Measurements from ENCODE around the gene METTL25B.

The METTL25B gene

DNA sequence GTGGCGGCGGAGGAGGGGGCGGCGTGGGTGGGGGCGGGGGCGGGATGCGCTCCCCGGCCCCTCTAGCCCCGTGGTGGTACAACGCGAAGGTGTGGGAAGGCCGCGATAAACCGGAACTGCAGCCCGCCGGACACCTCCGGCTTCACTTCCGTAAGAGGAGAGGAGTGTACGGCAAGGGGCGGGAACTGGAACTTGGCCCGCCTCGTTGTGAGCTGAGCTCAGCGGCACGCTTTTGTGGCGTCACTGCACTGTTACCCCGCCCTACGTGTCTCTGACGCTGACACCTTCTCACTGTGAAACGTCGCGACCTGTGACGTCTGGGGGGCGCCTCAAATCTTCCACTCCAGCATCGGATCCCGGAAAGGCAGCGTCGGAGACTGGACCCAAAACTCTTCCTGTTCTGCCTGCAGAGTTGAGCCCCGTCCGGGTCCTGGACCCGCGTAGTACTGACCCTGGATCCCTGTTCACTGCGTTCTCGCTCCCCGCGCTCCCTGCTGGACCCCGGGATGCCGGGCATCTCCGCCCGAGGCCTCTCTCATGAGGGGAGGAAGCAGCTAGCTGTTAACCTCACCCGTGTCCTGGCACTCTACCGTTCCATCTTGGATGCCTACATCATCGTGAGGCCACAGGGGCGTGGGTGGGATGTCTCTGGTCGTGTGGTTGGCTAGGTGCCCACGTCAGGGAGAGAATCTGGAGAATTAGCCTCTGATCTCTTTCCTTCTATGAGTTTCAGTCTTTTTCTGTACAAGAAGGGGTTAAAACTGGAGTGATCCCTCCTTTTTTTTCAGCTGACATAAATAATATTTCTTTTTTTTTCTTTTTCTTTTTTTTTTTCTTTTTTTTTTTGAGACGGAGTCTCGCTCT lies 562 bp downstream of the METTL25B start, which contains the start of gene ISG20L2:
Gene ISG20L2 (minus strand): TSS at position 168 of the 864 bp plus-strand sequence. CDS start 1,114 bp downstream, outside the sequence.
- DNase-seq = peak; percentile 93 to 95

- no peak for DNase-seq
These were observed 5.8 kb downstream of the METTL25B start for GRCh38 chr1:156733989-156734584.

DNA sequence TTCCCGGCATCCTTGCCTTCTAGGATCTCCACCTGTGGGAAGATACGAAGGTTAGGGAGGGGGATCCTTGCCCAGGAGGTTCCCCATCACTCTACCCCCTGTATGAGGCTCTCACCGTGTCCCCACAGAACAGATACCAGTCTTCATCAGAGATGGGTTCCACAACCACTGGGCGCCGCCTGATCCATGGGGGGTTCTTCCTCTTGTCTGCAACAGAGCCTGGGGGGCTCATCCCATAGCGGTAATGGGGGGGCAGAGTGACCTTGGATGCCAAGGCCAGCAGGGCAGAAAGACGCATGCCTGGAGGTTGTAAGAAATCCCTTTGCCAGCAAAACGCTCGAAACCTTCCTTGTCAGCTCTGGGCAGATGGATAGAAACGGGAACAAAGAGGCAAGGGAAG lies 10.1 kb downstream of the METTL25B start:
- no peak for DNase-seq

GRCh38 chr1:156738916-156739315 lies 10.6 kb downstream of the METTL25B start:
- no peak for DNase-seq

GRCh38 chr1:156740237-156740740 lies 12.0 kb downstream of the METTL25B start:
- DNase-seq = no peak

DNA sequence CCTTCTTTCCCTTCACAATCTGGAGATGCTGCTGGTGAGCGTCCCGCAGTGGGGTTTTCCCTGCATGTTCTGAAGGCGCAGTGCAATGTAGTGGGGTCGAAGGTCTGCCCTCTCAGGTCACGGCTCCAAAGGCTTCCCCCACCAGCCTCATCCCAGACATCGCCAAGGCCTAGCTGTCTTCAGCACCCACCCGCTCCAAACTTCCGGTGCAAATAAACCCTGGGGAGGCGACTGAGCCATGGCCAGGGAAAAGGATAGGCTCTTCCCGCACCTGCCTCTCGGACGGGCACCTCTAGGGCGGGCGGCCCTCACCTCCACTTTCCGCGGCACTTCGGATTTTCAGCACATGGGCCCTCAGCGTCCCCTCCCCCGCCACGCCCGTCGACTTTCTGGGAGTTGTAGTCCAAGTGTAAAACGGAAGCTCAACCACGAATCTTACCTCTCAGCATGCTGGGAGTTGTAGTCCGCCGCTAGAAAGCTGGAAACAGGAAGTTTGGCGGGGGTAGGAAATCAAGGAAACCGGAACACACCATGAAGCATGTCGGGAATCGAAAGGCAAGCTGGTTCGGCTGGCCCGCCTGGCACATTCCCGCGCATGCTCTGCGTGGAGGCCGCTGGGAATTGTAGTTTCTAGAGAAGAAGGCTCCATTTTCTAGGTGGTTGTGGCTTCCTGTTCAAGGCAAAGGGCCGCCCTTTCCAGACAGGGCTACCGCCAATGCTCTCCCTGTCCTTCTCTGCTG lies 12.6 kb downstream of the METTL25B start, which contains the start of gene MRPL24:
Gene MRPL24 (minus strand): TSS at position 348 of the 740 bp plus-strand sequence. CDS start 2,384 bp downstream, outside the sequence.
- DNase-seq = peak; percentile 96

DNA sequence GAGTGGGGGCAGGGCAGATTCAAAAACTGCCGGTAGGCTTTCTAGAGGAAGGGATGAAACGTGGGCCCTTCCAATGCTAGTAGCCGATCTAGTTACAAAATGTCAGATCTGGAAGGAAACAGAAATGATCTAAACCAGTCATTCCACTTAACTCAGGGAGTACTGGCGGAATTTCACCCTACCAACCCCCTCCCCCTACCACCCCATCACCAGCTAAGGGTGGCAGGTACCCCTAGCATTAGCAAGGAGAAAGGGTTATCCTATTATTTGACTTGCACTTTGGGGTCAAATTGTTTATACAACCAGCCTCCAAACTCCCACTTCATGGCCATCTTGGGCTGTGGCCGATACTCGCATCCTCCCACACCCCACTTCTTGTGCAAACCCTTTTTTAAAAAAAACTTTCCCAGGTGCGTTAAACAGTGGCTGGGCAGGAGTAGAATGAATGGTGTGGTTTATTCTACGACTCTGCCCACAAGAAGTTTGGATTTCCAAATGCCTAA lies 13.3 kb downstream of the METTL25B start:
- no peak for DNase-seq

GRCh38 chr1:156742017-156742416 lies 13.7 kb downstream of the METTL25B start:
- DNase-seq = no peak

DNA sequence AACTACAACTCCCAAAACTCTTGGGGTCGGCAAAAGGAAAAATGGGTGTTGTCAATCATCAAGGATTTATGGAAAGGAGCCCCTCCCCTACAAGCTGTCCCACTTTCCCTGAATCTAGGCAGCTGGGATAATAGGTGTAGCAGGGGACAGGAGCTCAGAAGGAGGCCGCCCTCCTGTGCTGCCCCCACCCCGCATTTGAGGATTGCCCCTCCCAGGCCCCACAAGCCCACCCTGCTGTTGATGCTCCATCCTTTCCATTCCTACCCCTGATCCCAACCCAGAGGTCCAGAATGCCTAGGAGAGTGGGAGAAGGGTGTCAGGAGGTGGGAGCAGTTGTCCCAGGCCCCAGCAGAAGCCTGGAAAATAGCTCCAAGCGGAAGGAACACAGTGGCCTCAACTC lies 14.5 kb downstream of the METTL25B start:
- DNase-seq = no peak

DNA sequence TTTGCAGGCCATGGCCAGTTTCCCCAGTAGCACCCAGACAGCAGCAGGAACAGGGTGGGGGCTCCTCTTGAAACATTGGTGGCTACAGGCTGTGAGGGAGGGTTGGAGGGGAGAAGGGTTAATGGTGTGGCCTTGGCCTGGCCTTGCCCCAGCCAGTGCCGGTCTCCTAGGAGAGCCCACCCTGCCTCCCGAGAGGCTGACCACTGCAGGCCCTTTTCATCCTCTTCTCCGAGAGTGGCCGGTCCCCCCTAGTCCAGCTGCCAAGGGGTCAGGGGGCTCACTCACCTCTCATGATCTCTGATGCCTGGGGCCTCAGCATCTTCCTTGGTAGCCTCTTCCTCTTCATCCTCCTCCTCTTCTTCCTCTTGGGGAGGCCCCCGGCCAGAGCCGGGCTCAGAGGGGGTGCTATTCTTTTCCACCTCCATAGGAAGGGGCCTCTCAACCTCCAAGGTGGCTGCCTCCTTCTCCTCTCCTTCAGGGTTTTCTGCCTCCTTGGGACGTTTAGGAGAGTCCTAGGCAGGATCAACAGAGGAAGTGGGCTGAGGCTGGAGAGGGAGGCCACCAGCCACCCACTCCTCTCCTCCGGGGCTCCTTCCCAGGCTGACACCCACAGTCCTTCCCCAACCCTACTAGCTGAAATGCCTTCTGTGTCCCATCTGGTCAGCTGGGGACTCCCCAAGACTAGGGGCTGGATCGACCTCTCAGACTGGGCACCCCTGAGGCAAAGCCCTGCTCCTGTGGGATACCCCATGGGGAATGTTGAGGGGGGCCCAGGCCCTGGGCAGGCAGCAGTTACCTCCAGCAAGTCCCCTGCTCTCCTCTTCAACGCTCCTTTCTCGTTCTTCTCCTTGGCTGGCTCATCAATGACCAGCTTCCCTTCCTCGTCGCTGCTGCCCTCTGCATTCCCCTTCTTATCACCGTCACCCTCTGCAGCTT lies 15.4 kb downstream of the METTL25B start:
- no peak for DNase-seq

DNA sequence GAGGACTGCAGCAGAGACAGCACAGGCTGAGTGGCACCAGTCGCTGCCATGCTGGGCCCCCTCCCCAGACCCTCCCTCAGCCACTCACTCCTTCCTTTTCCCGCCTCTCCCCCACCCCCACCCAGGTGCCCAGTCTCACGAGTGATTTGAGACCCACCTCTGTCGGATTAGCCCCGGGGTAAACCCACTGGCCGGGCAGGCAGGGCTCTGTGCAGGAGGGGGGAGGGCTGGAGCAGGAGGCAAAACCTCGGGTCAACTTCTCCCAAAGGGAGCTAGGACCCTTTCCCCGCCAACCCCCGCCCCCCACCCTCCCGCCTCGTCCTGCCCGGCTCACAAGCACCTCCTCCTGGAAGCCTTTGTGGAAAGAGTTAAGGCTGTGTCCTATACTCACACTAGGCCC lies 16.1 kb downstream of the METTL25B start:
- DNase-seq = no peak

GRCh38 chr1:156744786-156745419 lies 16.6 kb downstream of the METTL25B start:
- DNase-seq = no peak

- DNase-seq = no peak
These were observed 17.6 kb downstream of the METTL25B start for GRCh38 chr1:156745881-156746280.

- DNase-seq = no peak
These were observed 18.1 kb downstream of the METTL25B start for GRCh38 chr1:156746406-156746727.

DNA sequence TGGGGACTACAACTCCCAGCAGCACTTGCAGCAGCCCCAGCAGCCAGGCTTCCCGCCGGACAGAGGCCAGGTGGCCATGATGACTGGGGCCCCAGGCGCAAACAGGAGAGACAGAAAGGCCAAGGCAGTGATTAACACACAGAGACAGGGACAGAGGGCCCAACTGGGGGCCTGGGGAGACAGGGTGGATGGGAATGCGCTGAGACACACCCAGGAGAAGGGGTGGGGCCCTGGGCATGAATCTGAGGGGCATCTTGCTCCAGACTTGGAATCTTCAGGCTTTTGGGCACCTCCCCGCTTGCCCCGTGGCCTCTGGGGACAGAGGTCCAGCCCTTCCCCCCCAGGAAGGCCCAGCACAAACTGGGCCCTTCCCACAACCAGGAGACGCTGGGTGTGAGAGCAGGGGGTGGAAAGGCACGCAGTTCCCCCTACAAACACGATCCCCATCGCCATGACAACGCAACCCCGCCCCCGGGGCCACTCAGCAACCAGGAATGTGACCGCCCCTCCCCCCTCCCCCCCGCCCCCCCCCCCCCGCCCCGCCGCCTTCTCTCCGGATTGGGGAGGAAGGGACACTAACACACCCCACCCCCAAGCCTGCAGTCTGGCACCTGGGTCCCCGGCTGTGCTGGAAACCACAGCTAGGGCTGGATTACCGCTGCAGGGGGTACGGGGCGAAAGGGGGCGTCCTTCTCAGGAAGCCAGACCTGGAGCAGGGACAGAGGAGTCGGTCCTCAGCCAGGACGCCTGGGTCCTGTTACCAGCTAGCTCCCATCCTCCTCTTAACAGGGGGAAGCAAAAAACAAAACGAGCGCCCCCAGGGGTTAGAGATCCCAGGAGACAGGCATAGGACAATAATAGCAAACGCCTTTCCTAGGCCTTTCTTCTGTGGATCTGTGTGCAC lies 18.7 kb downstream of the METTL25B start:
- DNase-seq = peak; percentile 40 to 43

DNA sequence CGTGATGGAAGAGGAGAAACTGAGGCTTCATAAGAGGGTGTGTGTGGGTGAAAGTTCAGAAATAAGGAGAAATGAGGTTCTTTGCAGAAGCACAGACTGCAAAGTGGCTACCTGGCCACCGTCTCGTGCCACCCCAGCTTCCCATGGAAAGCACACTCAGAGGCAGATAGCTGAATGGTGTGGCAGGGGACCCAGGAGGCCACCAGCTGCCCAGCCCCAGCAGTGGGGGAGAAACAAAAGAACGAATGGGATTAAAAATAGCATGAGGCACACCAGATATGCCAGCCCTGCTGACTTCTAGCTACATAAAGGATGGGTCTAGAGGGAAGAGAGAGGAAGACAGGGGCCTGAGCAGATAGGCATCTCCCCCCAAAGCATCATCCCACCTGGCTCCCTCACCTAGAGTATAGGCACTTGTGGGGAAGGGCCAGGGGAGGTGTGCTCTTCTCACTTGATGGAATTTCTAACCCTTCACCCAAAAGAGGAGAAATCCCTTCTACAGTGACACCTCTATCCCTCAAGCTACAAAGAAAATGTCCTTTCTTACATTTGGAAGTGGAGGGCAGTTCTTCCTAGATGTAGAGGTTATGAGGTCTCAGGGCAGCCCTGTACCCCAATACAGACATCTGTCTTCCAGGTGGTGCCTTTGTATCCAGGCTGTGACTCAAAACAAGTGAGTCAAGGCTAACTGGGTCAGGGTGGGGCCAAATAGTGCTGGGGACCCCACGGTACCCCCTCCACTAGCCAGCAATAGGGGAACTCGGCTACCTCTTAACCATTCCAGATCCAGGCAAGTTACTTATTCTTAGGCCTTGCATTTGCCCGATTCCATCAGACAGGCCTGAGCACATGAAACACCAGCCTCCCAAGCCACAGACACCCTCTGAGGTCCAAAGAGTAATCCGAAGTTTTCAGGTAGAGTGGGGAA lies 19.7 kb downstream of the METTL25B start:
- DNase-seq = no peak

- no peak for DNase-seq
These were observed 20.6 kb downstream of the METTL25B start for GRCh38 chr1:156748670-156749418.

GRCh38 chr1:156749419-156750118 lies 21.3 kb downstream of the METTL25B start:
- DNase-seq = no peak

Measured in activated CD4-positive, alpha-beta T cell treated with anti-CD3 and anti-CD28 coated beads, Interleukin-2, amount 50 U/mL, for 4 hours (primary cell).